Neural cell (in vitro differentiated cells): ENCODE measurements around the gene RMP24.

Experiments used
- H2AFZ ChIP-seq: fragments of 200-600, 300-800 bp; sonication (generic), shearing (Covaris generic); 2 replicates; pipeline ENCODE4 v1.6.0; 2014; ENCODE audit warnings: low read depth, mild to moderate bottlenecking, antibody characterized with exemption, low read length, moderate library complexity
- H3F3A ChIP-seq: fragments of 200-600 bp; shearing (Covaris generic); 2 replicates; pipeline ENCODE4 v1.6.1; 2016; ENCODE audit warnings: mild to moderate bottlenecking, moderate library complexity, mixed read lengths, antibody characterized with exemption, low read length; ENCODE audit not compliant: insufficient read depth, poor library complexity, severe bottlenecking
- H3K27ac ChIP-seq: fragments of 200-600, 300-800 bp; sonication (generic), shearing (Covaris generic); 2 replicates; pipeline ENCODE4 v1.5.1; 2014; ENCODE audit warnings: mild to moderate bottlenecking, low read length, moderate library complexity
- H3K27me3 ChIP-seq: fragments of 300-800, 200-600 bp; sonication (generic), shearing (Covaris generic); 2 replicates; pipeline ENCODE4 v1.6.0; 2014; ENCODE audit warnings: mild to moderate bottlenecking, low read depth, low read length, moderate library complexity; ENCODE audit not compliant: insufficient read depth
- H3K36me3 ChIP-seq: fragments of 300-800, 200-600 bp; sonication (generic), shearing (Covaris generic); 2 replicates; pipeline ENCODE4 v1.5.1; 2014; ENCODE audit warnings: mild to moderate bottlenecking, antibody characterized with exemption, low read length, moderate library complexity; ENCODE audit not compliant: insufficient read depth
- H3K4me2 ChIP-seq: fragments of 300-800, 200-600 bp; sonication (generic), shearing (Covaris generic); 2 replicates; pipeline ENCODE4 v1.6.0; 2014; ENCODE audit warnings: mild to moderate bottlenecking, low read length
- H3K4me3 ChIP-seq: fragments of 300-800, 200-600 bp; sonication (generic), shearing (Covaris generic); 2 replicates; pipeline ENCODE4 v1.5.1; 2014; ENCODE audit warnings: mild to moderate bottlenecking, low read length, moderate library complexity
- H3K79me2 ChIP-seq: fragments of 200-600 bp; shearing (Covaris generic); replicated peaks from 2 replicates; pipeline ENCODE4 v1.6.0; 2014; ENCODE audit warnings: mild to moderate bottlenecking, low read length, moderate library complexity; ENCODE audit not compliant: insufficient read depth
- H3K9ac ChIP-seq: fragments of 300-800, 200-600 bp; sonication (generic), shearing (Covaris generic); 2 replicates; pipeline ENCODE4 v1.6.1; 2016; ENCODE audit warnings: mild to moderate bottlenecking, low read length, mixed read lengths
- H3K9me2 ChIP-seq: fragments of 200-600 bp; shearing (Covaris generic); 2 replicates; pipeline ENCODE4 v1.6.1; 2016; ENCODE audit warnings: mild to moderate bottlenecking, low read length, mixed read lengths; ENCODE audit not compliant: insufficient read depth
- H3K9me3 ChIP-seq: fragments of 200-600, 300-800 bp; sonication (generic), shearing (Covaris generic); 2 replicates; pipeline ENCODE4 v1.6.1; 2016; ENCODE audit warnings: mild to moderate bottlenecking, mixed run types, low read length, moderate library complexity, mixed read lengths
- H4K20me1 ChIP-seq: fragments of 200-600 bp; shearing (Covaris generic); 2 replicates; pipeline ENCODE4 v1.6.1; 2016; ENCODE audit warnings: mild to moderate bottlenecking, mixed run types; ENCODE audit not compliant: insufficient read depth
- EP300 ChIP-seq: fragments of 450-650 bp; conservative IDR thresholded peaks from 2 replicates; pipeline ENCODE4 v1.6.1; 2014; ENCODE audit warnings: antibody characterized with exemption, mild to moderate bottlenecking, moderate library complexity; ENCODE audit not compliant: poor library complexity, severe bottlenecking
- EZH2 ChIP-seq: fragments of 200-600, 300-800 bp; shearing (Covaris generic), sonication (generic); IDR thresholded peaks from 2 replicates; pipeline ENCODE4 v1.6.1; 2014; ENCODE audit warnings: antibody characterized with exemption, low read length, borderline replicate concordance, mild to moderate bottlenecking; ENCODE audit not compliant: insufficient read depth, poor library complexity, severe bottlenecking
- MXI1 ChIP-seq: fragments of 450-650 bp; conservative IDR thresholded peaks from 2 replicates; pipeline ENCODE4 v1.6.1; 2014; ENCODE audit warnings: antibody characterized with exemption, mild to moderate bottlenecking; ENCODE audit not compliant: poor library complexity, severe bottlenecking
- POLR2AphosphoS5 ChIP-seq: IDR thresholded peaks from 2 replicates; pipeline ENCODE4 v1.6.1; 2012
- RAD21 ChIP-seq: fragments of 450-650 bp; conservative IDR thresholded peaks from 2 replicates; pipeline ENCODE4 v1.6.1; 2014; ENCODE audit warnings: antibody characterized with exemption, mild to moderate bottlenecking, moderate library complexity
- SMC3 ChIP-seq: fragments of 450-650 bp; conservative IDR thresholded peaks from 2 replicates; pipeline ENCODE4 v1.6.1; 2014; ENCODE audit warnings: antibody characterized with exemption, mild to moderate bottlenecking, moderate library complexity; ENCODE audit not compliant: poor library complexity
- TAF1 ChIP-seq: IDR thresholded peaks from 2 replicates; pipeline ENCODE4 v1.6.1; 2012; ENCODE audit warnings: low read depth
- TF ChIP-seq, protein P1 (sequence below): fragments of 450-650 bp; IDR thresholded peaks from 2 replicates; pipeline ENCODE4 v1.5.1; 2014; ENCODE audit warnings: antibody characterized with exemption, mild to moderate bottlenecking, moderate library complexity; ENCODE audit not compliant: poor library complexity, severe bottlenecking
- TF ChIP-seq, protein P2 (sequence below): IDR thresholded peaks from 2 replicates; pipeline ENCODE4 v1.6.1; 2012; ENCODE audit warnings: borderline replicate concordance

Gene RMP24

DNA sequence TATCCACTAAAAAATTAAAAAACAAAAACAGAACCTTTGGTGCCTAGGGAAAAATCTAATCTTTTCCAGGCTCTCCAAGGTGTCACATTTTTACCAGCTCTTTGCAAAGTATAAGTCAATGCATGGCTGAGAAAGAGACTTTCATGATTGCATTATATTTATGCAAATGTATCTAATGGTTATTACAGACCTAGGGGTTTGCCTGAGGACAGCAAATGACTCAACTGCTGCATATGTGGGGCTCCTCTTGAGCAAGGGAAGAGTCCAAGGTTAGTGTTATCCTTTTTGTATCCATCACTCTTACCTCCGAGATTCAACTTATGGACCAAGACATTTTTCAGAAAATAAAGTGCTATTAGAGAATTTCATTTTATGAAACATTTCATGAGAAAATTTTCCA, 33.9 kb upstream of the RMP24 start:
- H3K36me3 ChIP-seq: no peaks in the 10 kb centered on the region
- no peaks in the 10 kb centered on the region for H3K79me2 ChIP-seq
- H3K27me3 ChIP-seq: no peaks in the 10 kb centered on the region
- no peak overlapping the region for H3K27ac ChIP-seq
- no peaks in the 10 kb centered on the region for H3K9me3 ChIP-seq
- TF ChIP-seq EZH2 (no peak), SMC3 (no peak), TAF1 (no peak), POLR2AphosphoS5 (no peak), RAD21 (no peak), EP300 (no peak), MXI1 (no peak)
- TF ChIP-seq, protein P1, sequence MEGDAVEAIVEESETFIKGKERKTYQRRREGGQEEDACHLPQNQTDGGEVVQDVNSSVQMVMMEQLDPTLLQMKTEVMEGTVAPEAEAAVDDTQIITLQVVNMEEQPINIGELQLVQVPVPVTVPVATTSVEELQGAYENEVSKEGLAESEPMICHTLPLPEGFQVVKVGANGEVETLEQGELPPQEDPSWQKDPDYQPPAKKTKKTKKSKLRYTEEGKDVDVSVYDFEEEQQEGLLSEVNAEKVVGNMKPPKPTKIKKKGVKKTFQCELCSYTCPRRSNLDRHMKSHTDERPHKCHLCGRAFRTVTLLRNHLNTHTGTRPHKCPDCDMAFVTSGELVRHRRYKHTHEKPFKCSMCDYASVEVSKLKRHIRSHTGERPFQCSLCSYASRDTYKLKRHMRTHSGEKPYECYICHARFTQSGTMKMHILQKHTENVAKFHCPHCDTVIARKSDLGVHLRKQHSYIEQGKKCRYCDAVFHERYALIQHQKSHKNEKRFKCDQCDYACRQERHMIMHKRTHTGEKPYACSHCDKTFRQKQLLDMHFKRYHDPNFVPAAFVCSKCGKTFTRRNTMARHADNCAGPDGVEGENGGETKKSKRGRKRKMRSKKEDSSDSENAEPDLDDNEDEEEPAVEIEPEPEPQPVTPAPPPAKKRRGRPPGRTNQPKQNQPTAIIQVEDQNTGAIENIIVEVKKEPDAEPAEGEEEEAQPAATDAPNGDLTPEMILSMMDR: no peak
- TF ChIP-seq, protein P2, sequence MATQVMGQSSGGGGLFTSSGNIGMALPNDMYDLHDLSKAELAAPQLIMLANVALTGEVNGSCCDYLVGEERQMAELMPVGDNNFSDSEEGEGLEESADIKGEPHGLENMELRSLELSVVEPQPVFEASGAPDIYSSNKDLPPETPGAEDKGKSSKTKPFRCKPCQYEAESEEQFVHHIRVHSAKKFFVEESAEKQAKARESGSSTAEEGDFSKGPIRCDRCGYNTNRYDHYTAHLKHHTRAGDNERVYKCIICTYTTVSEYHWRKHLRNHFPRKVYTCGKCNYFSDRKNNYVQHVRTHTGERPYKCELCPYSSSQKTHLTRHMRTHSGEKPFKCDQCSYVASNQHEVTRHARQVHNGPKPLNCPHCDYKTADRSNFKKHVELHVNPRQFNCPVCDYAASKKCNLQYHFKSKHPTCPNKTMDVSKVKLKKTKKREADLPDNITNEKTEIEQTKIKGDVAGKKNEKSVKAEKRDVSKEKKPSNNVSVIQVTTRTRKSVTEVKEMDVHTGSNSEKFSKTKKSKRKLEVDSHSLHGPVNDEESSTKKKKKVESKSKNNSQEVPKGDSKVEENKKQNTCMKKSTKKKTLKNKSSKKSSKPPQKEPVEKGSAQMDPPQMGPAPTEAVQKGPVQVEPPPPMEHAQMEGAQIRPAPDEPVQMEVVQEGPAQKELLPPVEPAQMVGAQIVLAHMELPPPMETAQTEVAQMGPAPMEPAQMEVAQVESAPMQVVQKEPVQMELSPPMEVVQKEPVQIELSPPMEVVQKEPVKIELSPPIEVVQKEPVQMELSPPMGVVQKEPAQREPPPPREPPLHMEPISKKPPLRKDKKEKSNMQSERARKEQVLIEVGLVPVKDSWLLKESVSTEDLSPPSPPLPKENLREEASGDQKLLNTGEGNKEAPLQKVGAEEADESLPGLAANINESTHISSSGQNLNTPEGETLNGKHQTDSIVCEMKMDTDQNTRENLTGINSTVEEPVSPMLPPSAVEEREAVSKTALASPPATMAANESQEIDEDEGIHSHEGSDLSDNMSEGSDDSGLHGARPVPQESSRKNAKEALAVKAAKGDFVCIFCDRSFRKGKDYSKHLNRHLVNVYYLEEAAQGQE: no peak
- no peaks in the 10 kb centered on the region for H3F3A ChIP-seq
- H4K20me1 ChIP-seq: no peaks in the 10 kb centered on the region
- no peak overlapping the region for H2AFZ ChIP-seq
- no peak overlapping the region for H3K9ac ChIP-seq
- H3K4me2 ChIP-seq: no peak overlapping the region
- no peak overlapping the region for H3K4me3 ChIP-seq
- H3K9me2 ChIP-seq: no peaks in the 10 kb centered on the region

DNA sequence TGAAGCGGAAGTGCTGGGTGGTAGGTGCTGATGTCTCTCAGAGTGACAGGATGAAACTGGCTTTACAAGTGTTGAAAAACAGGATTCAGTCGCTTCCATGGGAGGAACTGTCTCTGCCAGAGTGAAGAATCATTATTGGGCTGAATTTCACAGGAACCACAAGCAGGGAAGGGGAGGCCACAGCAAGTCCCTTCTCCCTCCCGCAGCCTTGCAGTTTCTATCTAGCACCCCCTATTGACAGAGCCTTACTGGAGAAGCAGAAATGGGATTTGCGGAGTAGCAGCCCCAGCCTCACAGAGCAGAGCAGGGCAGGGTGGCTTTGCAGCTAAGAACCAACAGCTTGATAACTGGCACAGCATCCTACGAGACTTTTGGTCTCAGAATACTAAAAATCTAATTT, 33.3 kb upstream of the RMP24 start:
- Histone ChIP-seq H3K9me2 (no peaks in the 10 kb centered on the region), H3K4me3 (no peak overlapping the region), H3K27me3 (no peaks in the 10 kb centered on the region), H4K20me1 (no peaks in the 10 kb centered on the region), H3K4me2 (no peak overlapping the region), H2AFZ (no peak overlapping the region), H3K27ac (no peak overlapping the region), H3K9me3 (no peaks in the 10 kb centered on the region), H3K9ac (no peak overlapping the region), H3K36me3 (no peaks in the 10 kb centered on the region), H3K79me2 (no peaks in the 10 kb centered on the region), H3F3A (no peaks in the 10 kb centered on the region)
- no peak for TF ChIP-seq EZH2
- TF ChIP-seq POLR2AphosphoS5: no peak
- no peak for TF ChIP-seq SMC3
- TF ChIP-seq TAF1: no peak
- TF ChIP-seq EP300: no peak

- Histone ChIP-seq H3K4me2 (no peak overlapping the region), H3K4me3 (no peak overlapping the region), H3F3A (no peaks in the 10 kb centered on the region), H3K27ac (no peak overlapping the region), H3K27me3 (no peaks in the 10 kb centered on the region), H4K20me1 (no peaks in the 10 kb centered on the region), H3K9me2 (no peaks in the 10 kb centered on the region), H2AFZ (no peak overlapping the region), H3K36me3 (no peaks in the 10 kb centered on the region), H3K79me2 (no peaks in the 10 kb centered on the region), H3K9me3 (no peaks in the 10 kb centered on the region), H3K9ac (no peak overlapping the region)
- TF ChIP-seq SMC3 (no peak), TAF1 (no peak), POLR2AphosphoS5 (no peak), EP300 (no peak), RAD21 (no peak), MXI1 (no peak), EZH2 (no peak)
- TF ChIP-seq, protein P2: no peak
- TF ChIP-seq, protein P1: no peak
Observed at GRCh38 chr18:35941299-35941698, 31.2 kb upstream of the RMP24 start.
